PFSK-1 (cell line): ENCODE results near the gene GJB2. TPM values are rescaled to one million over a fixed set of nuclear protein-coding genes. Genes with fewer than 3 reads are reported as not detected.

Experiments used
- FOXP2 ChIP-seq: optimal IDR thresholded peaks from 2 replicates; pipeline ENCODE3; 2011; ENCODE audit warnings: borderline replicate concordance, control low read depth, inconsistent platforms; ENCODE audit not compliant: insufficient read depth; ENCODE audit errors: extremely low read length, extremely low read depth
- POLR2AphosphoS5 ChIP-seq: IDR thresholded peaks from 2 replicates; pipeline ENCODE4 v1.6.1; 2012; ENCODE audit warnings: low read depth, mild to moderate bottlenecking, control low read depth, low read length, moderate library complexity
- SIN3A ChIP-seq: IDR thresholded peaks from 2 replicates; pipeline ENCODE4 v1.6.1; 2012; ENCODE audit warnings: mild to moderate bottlenecking, low read length, moderate library complexity, borderline replicate concordance; ENCODE audit not compliant: insufficient read depth
- TAF1 ChIP-seq: IDR thresholded peaks from 2 replicates; pipeline ENCODE4 v1.6.1; 2012; ENCODE audit warnings: low read length, control low read depth, borderline replicate concordance; ENCODE audit not compliant: insufficient read depth
- polyA plus RNA-seq: library from polyadenylated mRNA; unstranded; fragments of >200 nt; gene quantifications from one replicate; pipeline ENCODE4 v1.2.1, GENCODE V29; 2012; ENCODE audit warnings: low read depth, missing spikeins; ENCODE audit not compliant: insufficient read length
- TF ChIP-seq, protein P1 (sequence below), 2 experiments: IDR thresholded peaks; 2 replicates each; pipeline versions ENCODE4 v1.6.1 to v1.8.0; 2011 to 2012; ENCODE audit warnings: low read depth in 2 of 2, low read length in 2 of 2, control low read depth in 1 of 2, inconsistent platforms in 1 of 2, mild to moderate bottlenecking in 1 of 2, moderate library complexity in 1 of 2; ENCODE audit not compliant: insufficient read depth in 1 of 2

The GJB2 gene
- not detected for polyA plus RNA-seq

DNA sequence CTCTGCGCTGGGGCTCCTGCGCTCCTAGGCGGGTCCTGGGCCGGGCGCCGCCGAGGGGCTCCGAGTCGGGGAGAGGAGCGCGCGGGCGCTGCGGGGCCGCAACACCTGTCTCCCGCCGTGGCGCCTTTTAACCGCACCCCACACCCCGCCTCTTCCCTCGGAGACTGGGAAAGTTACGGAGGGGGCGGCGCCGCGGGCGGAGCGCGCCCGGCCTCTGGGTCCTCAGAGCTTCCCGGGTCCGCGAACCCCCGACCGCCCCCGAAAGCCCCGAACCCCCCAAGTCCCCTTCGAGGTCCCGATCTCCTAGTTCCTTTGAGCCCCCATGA lies at the start of gene GJB2:
Gene GJB2 (minus strand): TSS at position 103 of the 326 bp plus-strand sequence. CDS start 3,357 bp downstream, outside the sequence.
- TF ChIP-seq, protein P1, sequence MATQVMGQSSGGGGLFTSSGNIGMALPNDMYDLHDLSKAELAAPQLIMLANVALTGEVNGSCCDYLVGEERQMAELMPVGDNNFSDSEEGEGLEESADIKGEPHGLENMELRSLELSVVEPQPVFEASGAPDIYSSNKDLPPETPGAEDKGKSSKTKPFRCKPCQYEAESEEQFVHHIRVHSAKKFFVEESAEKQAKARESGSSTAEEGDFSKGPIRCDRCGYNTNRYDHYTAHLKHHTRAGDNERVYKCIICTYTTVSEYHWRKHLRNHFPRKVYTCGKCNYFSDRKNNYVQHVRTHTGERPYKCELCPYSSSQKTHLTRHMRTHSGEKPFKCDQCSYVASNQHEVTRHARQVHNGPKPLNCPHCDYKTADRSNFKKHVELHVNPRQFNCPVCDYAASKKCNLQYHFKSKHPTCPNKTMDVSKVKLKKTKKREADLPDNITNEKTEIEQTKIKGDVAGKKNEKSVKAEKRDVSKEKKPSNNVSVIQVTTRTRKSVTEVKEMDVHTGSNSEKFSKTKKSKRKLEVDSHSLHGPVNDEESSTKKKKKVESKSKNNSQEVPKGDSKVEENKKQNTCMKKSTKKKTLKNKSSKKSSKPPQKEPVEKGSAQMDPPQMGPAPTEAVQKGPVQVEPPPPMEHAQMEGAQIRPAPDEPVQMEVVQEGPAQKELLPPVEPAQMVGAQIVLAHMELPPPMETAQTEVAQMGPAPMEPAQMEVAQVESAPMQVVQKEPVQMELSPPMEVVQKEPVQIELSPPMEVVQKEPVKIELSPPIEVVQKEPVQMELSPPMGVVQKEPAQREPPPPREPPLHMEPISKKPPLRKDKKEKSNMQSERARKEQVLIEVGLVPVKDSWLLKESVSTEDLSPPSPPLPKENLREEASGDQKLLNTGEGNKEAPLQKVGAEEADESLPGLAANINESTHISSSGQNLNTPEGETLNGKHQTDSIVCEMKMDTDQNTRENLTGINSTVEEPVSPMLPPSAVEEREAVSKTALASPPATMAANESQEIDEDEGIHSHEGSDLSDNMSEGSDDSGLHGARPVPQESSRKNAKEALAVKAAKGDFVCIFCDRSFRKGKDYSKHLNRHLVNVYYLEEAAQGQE (IDR thresholded peaks at IDR 0.05; ENCODE audit: insufficient read depth in 1 of 2, low read depth in 2 of 2, low read length in 2 of 2), result no peak
- TF ChIP-seq FOXP2 (no peak), SIN3A (no peak), POLR2AphosphoS5 (no peak)

DNA sequence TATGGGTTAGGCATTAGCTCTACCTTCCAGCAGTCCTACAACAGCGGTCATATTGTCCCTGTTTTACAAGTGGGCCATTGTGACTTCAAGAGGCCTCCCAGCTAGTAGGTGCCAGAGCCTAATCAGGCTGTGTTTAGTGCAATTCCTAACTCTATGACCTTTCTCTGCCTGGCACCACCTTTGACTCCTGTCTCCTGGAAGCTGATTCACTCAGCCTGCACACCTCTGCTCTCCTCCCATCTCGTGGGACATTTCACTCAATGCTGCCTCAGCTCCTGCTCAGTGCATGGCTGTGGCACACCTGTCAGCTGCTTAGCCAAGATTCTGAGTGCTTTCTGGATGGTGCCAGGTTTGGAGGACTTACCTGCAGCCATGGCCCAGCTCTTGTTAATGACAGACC lies 48.9 kb upstream of the GJB2 start:
- TF ChIP-seq FOXP2 (no peak), POLR2AphosphoS5 (no peak), TAF1 (no peak), SIN3A (no peak)
- TF ChIP-seq, protein P1 (IDR thresholded peaks at IDR 0.05; ENCODE audit: insufficient read depth in 1 of 2, low read depth in 2 of 2, low read length in 2 of 2), result no peak

DNA sequence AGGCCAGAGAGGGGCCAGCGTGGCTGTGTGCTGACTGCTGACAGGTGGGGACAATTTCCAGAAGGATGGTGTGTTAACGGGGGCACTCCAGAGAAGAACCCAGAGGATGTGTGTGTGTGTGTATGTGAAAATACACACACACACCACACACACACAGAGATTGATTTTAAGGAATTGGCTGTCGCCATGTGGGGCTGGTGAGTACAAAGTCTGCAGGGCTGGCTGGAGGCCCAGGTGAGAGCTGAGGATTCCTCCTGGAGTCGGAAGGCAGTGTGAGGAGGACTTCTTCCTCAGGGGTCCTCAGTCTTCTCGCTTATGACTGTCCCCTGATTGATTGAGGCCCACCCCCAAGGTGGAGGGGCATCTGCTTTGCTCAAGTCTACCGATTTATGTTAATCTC lies 47.0 kb upstream of the GJB2 start:
- TF ChIP-seq FOXP2 (no peak), TAF1 (no peak), SIN3A (no peak), POLR2AphosphoS5 (no peak)
- TF ChIP-seq, protein P1 (IDR thresholded peaks at IDR 0.05; ENCODE audit: insufficient read depth in 1 of 2, low read depth in 2 of 2, low read length in 2 of 2), result no peak

DNA sequence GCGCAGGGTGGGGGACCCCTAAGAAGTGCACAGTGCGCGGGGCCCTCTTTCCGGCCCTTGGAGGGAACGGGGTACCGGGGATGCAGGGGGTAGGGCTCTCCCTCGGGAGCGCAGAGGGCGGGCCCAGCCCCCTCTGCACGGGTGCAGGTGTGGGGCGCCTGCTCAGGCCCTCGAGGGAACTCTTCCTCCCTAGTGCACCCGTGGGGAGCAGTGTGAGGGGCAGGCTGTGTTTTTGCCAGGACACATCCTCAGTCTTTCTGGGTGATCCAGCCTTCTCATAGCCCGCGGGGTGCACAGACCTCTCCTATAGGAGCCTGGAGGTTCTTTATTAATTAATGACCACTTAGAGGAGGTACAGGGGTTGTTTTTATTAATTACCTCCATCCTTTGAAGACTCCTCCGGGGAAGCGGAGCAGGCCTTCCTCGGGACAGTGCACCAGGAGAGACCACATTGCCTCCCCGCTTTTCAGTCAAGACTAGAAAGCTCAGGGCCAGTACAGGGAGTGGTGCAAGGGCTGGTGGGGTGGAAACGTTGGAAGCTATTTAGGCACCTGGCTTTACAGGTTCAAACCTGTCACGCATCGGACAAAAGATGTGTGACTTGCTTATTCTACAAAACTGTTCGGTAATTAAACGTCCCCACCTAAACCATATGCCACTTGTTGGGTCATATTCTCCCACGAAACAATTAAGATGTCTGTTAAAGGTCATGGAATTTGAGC lies 40.0 kb upstream of the GJB2 start:
- TF ChIP-seq SIN3A (no peak), TAF1 (no peak), POLR2AphosphoS5 (no peak)
- TF ChIP-seq, protein P1 (IDR thresholded peaks at IDR 0.05; ENCODE audit: insufficient read depth in 1 of 2, low read depth in 2 of 2, low read length in 2 of 2), result no peak
